GM18526 (cell line): ENCODE results near the gene ATP5F1E.

Source experiments
- POLR2A ChIP-seq: IDR thresholded peaks from 3 replicates; pipeline ENCODE4 v1.6.1; 2011; ENCODE audit not compliant: insufficient read length; ENCODE audit errors: extremely low read depth

The ATP5F1E gene

GRCh38 chr20:59048681-59049030 lies 16.5 kb upstream of the ATP5F1E start:
- no peak for TF ChIP-seq POLR2A

GRCh38 chr20:59047938-59048680 lies 16.0 kb upstream of the ATP5F1E start:
- no peak for TF ChIP-seq POLR2A

GRCh38 chr20:59046862-59047261 lies 14.7 kb upstream of the ATP5F1E start:
- TF ChIP-seq POLR2A, result no peak

GRCh38 chr20:59044796-59045195 lies 12.7 kb upstream of the ATP5F1E start:
- no peak for TF ChIP-seq POLR2A

GRCh38 chr20:59044295-59044694 lies 12.2 kb upstream of the ATP5F1E start:
- TF ChIP-seq POLR2A, result no peak

GRCh38 chr20:59043698-59044097 lies 11.6 kb upstream of the ATP5F1E start:
- no peak for TF ChIP-seq POLR2A

- peak; percentile 83 for TF ChIP-seq POLR2A
Observed at GRCh38 chr20:59042796-59043631, 10.9 kb upstream of the ATP5F1E start.

GRCh38 chr20:59042151-59042795 lies 10.1 kb upstream of the ATP5F1E start, which contains the start of gene PRELID3B:
PRELID3B (minus strand) TSS chr20:59042786; CDS start chr20:59042730, 56 bp downstream.
- TF ChIP-seq POLR2A, result no peak

GRCh38 chr20:59040667-59041066 lies 8.5 kb upstream of the ATP5F1E start:
- no peak for TF ChIP-seq POLR2A

GRCh38 chr20:59039233-59039632 lies 7.1 kb upstream of the ATP5F1E start:
- TF ChIP-seq POLR2A, result no peak

- TF ChIP-seq POLR2A, result no peak
Observed at GRCh38 chr20:59037386-59037785, 5.3 kb upstream of the ATP5F1E start.

GRCh38 chr20:59035381-59035780 lies 3.2 kb upstream of the ATP5F1E start:
- no peak for TF ChIP-seq POLR2A

GRCh38 chr20:59033616-59034165 lies 1.6 kb upstream of the ATP5F1E start:
- no peak for TF ChIP-seq POLR2A

- TF ChIP-seq POLR2A, result no peak
Observed at GRCh38 chr20:59033093-59033492, 958 bp upstream of the ATP5F1E start.

GRCh38 chr20:59032713-59033059 lies 551 bp upstream of the ATP5F1E start:
- TF ChIP-seq POLR2A, result no peak

- no peak for TF ChIP-seq POLR2A
Observed at GRCh38 chr20:59031564-59032022, 542 bp downstream of the ATP5F1E start.

GRCh38 chr20:59030911-59031563 lies 1.1 kb downstream of the ATP5F1E start:
- TF ChIP-seq POLR2A, result no peak
